M059J (cell line): Measurements from ENCODE around the gene LRRC49. TPM values are rescaled to one million over a fixed set of nuclear protein-coding genes. Genes with fewer than 3 reads are reported as not detected.
"Not testable (repeated sequence)": the region's sequence is repeated elsewhere in the genome, so short reads cannot be mapped to it uniquely, and the experiment has no call there.

Source experiments
- DNase-seq: peaks from one replicate; pipeline ENCODE4 v3.0.0-alpha.2; 2012; ENCODE audit warnings: low read depth
- total RNA-seq: library from RNA; depleted of rRNA; stranded (reverse); fragments of >200 nt; shearing (Covaris generic); gene quantifications from 2 replicates; pipeline ENCODE4 v1.2.3, GENCODE V29; 2014

The LRRC49 gene
- total RNA-seq, 1 experiment from 2014 or later: 6.5 TPM

- DNase-seq: peak; percentile 33
Observed at GRCh38 chr15:70974004-70974832, 81.6 kb downstream of the LRRC49 start.

- DNase-seq: no peak
Observed at GRCh38 chr15:70976851-70977250, 84.2 kb downstream of the LRRC49 start.

GRCh38 chr15:70995383-70995970 is 102.9 kb downstream of the LRRC49 start:
- DNase-seq: no peak

- no peak for DNase-seq
Observed at GRCh38 chr15:70998319-70998718, 105.7 kb downstream of the LRRC49 start.

GRCh38 chr15:71002316-71002715 is 109.7 kb downstream of the LRRC49 start:
- no peak for DNase-seq

DNA sequence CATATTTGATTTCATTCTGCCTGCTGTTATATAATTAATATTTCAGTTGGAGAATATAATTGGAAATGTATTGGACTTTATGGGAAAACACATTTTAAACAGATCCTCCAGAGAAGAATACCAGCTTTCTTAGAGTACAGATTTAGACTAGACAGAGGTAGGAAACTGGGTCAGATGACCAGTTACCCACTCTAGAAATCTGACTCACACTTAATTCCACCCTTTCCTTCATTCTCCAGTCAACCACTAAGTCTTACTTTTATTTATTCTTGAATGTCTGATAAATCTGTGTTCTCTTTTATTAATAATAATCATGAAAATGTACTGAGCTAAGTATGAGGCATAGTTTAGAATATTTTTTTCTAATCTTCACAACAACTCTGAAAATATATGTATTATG is 110.7 kb downstream of the LRRC49 start:
- DNase-seq: peak; percentile 17

GRCh38 chr15:71004506-71004905 is 111.9 kb downstream of the LRRC49 start:
- not testable (repeated sequence) for DNase-seq

GRCh38 chr15:71005895-71006294 is 113.3 kb downstream of the LRRC49 start:
- DNase-seq: no peak

- DNase-seq: no peak
Observed at GRCh38 chr15:71008250-71008870, 115.7 kb downstream of the LRRC49 start.

DNA sequence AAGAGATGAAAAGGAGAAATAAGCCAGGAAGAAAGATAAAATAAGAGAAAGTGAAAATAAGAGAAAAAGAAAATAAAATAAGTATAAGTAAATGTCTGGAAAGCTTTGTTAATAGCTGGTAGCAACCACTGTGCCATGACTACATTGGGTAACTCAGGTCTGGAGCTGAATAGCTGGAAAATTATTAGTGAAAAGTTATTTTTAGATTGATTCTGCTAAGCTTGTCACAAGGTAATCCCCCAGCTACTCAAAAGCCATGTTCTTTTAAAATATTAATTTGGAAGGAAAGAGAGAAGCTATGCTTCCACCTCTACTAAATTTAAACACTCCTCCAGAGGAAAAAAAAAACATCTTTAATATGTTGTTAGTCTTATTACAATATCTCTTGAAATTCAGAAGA is 117.8 kb downstream of the LRRC49 start:
- DNase-seq: no peak

DNA sequence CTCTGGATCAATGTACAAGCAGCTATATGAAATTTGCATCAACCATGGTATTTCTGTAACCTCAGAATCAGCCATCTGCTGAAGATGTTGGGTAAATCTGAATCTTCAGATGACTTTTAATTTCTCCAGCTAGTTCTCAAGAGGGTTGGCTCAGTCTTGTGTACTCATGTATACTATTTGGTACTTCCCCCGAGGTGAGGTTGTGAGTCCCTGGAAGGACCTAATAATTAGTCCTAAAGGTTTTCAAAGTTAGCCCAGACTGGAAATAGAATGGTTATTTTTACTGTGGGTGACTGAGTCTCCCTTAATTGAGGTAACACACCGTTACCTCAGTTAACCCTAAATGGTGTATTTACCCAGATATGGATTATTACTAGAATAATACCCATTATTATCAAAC is 118.4 kb downstream of the LRRC49 start:
- DNase-seq: no peak

GRCh38 chr15:71011503-71012155 is 119.0 kb downstream of the LRRC49 start:
- peak; percentile 60 for DNase-seq

DNA sequence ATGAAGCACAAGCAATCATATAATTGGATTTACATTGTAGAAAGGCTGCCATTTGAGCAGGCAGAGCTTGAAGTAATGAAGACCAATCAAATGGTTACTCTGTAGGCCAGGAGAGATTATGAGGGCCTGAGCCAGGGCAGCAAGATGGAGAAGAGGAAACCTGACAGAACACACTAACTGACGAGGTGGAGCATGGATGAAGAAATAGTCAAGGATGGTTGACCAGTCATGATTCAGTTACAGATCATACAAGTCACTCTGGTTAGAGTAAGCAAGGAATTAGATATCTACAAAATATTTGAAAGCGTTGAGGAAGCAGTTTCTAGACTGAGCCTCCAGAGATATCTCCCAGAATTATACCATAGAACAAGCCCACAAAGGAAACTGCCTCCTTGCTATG is 120.8 kb downstream of the LRRC49 start:
- no peak for DNase-seq

DNA sequence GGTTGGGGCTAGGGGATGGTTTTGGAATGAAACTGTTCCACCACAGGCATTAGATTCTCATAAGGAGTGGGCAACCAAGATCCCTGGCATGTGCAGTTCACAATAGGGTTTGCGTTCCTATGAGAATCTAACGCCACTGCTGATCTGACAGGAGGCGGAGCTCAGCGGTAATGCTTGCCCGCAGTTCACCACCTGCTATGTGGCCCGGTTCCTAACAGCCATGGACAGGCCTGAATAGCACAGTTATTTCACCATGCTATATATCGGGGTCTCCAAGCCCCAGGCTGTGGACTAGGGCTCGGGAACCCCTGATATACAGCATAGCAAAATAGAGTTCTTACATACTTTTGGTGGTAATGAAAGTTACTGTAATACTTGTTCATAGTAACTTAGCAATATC is 122.7 kb downstream of the LRRC49 start:
- DNase-seq: no peak

DNA sequence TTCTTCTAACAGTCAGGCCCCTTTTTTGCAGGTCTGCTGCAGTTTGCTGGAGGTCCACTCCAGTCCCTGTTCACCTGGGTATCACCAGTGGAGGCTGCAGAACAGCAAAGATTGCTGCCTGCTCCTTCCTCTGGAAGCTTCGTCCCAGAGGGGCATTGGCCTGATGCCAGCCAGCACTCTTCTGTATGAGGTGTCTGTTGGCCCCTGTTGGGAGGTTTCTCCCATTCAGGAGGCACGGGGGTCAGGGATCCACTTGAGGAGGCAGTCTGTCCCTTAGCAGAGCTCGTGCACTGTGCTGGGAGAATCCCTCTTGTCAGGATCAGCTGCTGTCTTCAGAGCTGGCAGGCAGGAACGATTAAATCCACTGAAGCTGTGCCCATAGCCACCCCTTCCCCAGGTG is 138.6 kb downstream of the LRRC49 start:
- not testable (repeated sequence) for DNase-seq

DNA sequence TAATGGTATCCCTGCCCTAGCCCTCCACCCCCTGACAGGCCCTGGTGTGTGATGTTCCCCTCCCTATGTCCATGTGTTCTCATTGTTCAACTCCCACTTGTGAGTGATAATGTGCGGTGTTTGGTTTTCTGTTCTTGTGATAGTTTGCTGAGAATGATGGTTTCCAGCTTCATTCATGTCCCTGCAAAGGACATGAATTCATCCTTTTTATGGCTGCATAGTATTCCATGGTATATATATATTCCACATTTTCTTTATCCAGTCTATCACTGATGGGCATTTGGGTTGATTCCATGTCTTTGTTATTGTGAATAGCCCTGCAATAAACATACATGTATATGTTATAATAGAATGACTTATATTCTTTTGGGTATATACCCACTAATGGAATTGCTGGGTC is 142.9 kb downstream of the LRRC49 start:
- not testable (repeated sequence) for DNase-seq

DNA sequence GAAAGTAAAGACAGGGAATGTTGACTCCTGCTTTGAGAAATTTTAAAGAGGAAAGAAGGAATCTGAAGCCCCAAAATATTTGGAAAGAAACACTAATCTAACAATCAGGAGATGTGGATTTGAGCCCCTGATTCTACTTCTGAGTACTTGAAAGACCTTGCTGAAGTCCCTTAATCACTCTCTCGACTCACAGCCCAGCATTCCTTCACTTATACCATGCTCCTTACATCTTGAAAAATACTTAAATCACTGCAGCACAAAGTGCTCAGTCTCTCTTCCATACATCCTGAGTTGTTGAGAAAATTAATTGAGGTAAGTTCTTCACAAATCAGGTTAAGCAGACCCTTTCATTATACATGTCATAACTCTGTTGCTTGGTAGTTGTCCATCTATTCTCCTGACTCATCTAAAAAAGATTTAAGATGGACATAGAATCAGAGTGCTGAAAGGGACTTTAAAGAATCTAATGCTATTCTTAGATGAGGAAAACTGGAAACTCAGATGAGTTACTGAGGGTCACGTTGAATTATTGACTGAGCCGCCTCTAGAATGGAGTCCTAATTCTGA is 149.8 kb downstream of the LRRC49 start:
- DNase-seq: no peak

- peak; percentile 64 for DNase-seq
Observed at GRCh38 chr15:71043373-71043772, 150.7 kb downstream of the LRRC49 start.

GRCh38 chr15:71044006-71044405 is 151.4 kb downstream of the LRRC49 start:
- DNase-seq: peak; percentile 22

DNA sequence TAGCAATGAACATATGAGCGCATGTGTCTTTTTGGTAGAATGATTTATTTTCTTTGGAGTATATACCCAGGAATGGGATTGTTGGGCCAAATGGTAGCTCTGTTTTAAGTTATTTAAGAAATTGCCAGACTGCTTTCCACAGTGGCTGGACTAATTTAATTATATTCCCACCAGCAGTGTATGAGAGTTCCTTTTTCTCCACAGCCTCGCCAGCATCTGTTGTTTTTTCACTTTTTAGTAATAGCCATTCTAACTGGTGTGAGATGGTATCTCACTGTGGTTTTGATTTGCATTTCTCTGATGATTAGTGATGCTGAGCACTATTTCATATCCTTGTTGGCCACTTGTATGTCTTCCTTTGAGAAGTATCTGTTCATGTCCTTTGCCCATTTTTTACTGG is 153.5 kb downstream of the LRRC49 start:
- DNase-seq: not testable (repeated sequence)

DNA sequence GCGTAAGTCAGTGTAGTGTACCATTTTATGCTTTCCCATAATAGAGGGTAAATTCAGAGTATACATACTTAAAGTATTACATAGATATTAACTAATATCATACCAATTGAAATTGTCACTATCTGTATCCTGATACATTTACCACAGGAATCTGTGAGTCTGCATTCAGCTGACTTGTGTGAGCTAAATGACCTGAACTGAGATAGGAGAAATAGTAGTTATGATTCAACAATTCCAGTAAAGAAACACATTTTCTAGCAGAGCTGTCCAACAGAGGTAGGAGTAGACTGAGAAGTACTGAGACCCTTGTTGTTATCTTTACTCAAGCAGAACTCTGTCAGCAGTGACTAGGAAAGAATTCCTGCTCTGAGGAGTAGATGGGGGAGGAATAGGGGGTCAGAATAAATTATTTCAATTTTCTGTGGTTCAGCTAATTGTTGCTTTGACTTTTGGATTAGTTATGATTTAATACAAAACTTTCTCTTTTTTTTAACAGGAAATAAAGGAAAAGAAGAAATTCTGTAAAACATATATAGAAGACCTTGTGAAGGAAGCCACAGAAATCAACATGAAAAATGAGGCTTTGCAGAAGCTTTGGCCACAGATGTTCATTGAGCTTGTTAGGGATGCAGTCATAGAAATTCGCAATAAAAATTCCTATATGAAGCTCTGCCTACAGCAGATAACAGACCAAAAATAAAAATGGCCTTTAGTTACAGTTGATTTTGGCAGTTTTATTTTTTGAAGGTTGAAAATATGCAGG is 156.5 kb downstream of the LRRC49 start:
- peak; percentile 82 for DNase-seq
